GM21576 (cell line): ENCODE measurements around the gene EFNA4.

ENCODE experiments used
- ATAC-seq: cut with Tn5 transposase; IDR thresholded peaks from one replicate; pipeline ENCODE4 v1.9.1; 2021; ENCODE audit warnings: mild to moderate bottlenecking, moderate library complexity; ENCODE audit not compliant: unreplicated experiment

The EFNA4 gene

GRCh38 chr1:155085504-155086127 is 22.1 kb downstream of the EFNA4 start:
- ATAC-seq, result no peak

GRCh38 chr1:155086128-155086741 is 22.7 kb downstream of the EFNA4 start:
- no peak for ATAC-seq

DNA sequence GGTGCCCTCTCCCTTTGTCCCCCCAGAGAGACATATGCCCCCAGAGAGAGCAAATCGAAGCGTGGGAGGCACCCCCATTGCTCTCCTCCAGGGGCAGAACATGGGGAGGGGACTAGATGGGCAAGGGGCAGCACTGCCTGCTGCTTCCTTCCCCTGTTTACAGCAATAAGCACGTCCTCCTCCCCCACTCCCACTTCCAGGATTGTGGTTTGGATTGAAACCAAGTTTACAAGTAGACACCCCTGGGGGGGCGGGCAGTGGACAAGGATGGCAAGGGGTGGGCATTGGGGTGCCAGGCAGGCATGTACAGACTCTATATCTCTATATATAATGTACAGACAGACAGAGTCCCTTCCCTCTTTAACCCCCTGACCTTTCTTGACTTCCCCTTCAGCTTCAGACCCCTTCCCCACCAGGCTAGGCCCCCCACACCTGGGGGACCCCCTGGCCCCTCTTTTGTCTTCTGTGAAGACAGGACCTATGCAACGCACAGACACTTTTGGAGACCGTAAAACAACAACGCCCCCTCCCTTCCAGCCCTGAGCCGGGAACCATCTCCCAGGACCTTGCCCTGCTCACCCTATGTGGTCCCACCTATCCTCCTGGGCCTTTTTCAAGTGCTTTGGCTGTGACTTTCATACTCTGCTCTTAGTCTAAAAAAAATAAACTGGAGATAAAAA is 23.5 kb downstream of the EFNA4 start:
- ATAC-seq, result no peak

- ATAC-seq, result no peak
These were observed 27.8 kb downstream of the EFNA4 start for GRCh38 chr1:155091071-155092051.

DNA sequence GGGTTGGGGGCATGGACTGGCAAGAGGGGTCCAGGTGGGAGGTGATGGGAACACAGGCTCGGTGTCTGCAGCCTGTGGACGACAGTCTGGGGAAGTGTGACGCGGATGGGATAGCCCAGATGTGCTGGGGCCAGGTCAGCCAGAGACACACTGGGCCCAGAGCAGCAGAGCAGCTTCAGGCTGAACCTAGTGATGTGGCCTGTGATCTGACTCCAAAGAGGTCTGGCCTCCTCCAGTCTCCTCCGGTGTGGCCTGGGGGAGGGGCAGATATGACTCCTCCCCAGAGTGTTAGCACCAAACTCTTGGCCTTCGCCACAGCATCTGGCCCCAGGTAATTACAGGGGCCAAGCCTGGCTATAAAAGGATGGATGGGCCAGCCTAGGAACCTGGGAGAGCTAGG is 28.6 kb downstream of the EFNA4 start:
- ATAC-seq, result no peak

GRCh38 chr1:155092641-155093040 is 29.1 kb downstream of the EFNA4 start:
- ATAC-seq, result no peak

- ATAC-seq, result no peak
These were observed 30.5 kb downstream of the EFNA4 start for GRCh38 chr1:155093911-155094621.

GRCh38 chr1:155094622-155094948 is 31.0 kb downstream of the EFNA4 start:
- no peak for ATAC-seq

DNA sequence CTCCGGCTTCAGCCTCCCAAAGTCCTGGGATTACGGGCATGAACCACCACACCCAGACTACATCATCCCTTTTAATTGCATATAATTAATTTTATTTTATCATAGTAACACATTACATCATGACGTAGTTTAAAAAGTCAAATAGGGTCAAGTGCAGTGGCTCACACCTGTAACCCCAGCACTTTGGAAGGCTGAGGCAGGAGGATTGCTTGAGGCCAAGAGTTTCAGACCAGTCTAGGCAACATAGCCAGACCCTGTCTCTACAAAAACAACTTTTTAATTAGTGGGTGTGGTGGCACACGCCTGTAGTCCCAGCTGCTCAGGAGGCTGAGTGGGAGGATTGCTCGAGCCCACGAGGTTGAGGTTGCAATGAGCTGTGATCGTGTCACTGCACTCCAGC is 35.8 kb downstream of the EFNA4 start:
- ATAC-seq, result no peak

- no peak for ATAC-seq
These were observed 39.8 kb downstream of the EFNA4 start for GRCh38 chr1:155103325-155103724.

- no peak for ATAC-seq
These were observed 41.3 kb downstream of the EFNA4 start for GRCh38 chr1:155104605-155105534.

DNA sequence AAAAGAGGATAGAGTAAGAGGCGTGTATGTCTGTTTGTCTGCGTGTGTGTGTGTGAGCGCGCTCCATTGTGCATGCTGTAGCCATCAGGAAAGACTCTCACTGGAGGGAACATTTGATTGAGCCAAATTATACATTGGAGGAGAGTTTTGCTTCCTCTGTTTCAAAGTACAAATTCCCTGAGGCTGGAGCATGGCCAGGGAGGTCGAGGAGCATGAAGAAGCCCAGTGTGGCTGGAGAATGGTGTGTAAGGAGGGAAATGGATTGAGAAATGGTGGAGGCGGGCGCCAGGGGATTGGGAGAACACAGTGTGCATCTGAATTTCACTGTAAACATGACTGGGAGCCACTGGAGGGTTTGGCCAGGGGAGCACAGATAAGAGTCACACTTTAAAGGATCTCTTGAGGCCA is 42.1 kb downstream of the EFNA4 start:
- ATAC-seq, result no peak

GRCh38 chr1:155106862-155107261 is 43.3 kb downstream of the EFNA4 start:
- no peak for ATAC-seq

GRCh38 chr1:155107309-155108264 is 44.0 kb downstream of the EFNA4 start:
- ATAC-seq, result no peak

DNA sequence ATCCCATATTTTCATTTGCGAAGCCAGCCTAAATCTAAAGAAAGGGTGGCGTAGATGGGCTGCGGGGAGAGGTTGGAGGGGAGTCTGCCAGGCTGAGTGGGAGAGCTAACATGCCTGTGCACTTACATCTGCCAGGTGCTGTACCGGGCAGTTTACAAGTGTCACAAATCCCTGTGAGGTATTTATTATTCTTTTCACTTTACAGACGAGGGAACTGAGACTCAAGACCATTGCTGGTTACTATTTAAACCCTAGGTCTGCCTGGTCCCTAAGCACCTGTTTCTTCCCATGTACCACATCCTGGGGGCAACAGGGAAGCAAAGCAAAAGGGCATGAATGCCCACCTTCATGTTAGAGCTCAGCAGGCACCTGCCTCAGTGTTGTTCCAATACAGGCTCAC is 44.8 kb downstream of the EFNA4 start:
- no peak for ATAC-seq

DNA sequence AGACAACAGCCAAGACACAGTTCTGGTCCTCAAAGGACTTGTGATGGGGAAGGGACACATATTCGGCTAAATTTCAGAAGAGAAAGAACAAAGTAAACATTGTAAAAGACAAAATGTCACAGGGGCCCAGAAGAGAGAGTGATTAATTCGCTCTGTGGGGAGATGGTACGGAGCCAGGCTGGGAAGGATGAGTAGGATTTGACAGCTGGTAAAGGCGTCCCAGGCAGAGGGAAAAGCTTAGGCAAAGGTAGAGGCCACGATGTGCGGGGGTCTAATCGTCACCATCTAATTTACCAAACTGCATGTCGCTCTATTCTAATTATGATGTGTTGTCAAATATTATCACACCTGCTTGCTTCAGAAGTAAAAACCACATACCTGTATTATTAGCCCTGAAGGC is 46.8 kb downstream of the EFNA4 start:
- ATAC-seq, result no peak

DNA sequence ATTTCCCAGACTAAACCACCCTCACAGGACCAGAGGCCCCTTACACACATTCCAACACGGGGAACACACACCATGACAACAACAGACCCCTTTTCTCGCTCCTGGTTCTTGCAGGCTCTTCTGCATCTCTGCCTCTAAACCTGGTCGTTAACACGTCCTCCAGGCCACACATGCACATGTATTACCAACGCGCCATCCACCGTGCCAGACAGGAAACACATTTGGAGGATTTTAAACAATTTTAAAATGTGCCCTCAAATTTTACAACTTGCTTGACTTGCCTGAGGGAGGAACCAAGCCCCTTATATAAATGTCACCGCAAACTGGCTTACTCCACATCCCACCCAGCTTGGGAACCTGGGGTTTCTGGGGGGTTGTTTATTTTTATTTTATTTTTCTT is 47.3 kb downstream of the EFNA4 start:
- ATAC-seq, result no peak

- ATAC-seq, result no peak
These were observed 50.0 kb downstream of the EFNA4 start for GRCh38 chr1:155113450-155113980.
